ENCODE results near the gene SHC4. TPM values are rescaled to one million over a fixed set of nuclear protein-coding genes. Genes with fewer than 3 reads are reported as not detected.

The SHC4 gene
- total and polyA plus RNA-seq, 9 of the 15 experiments (the other 6 are each of a cell fraction or from before 2014, with no cell fraction given), result 0.43 to 1.2 (median 0.67) TPM

GRCh38 chr15:48777645-48778330 lies 185.9 kb downstream of the SHC4 start:
- intact Hi-C loops (cut with micrococcal nuclease) (no loop called here), in situ Hi-C loops (cut with MboI) (no loop called here)
- Histone ChIP-seq H3K9me3 (replicated peaks; ENCODE audit: control insufficient read depth, insufficient read depth, low read depth, low read length) (no peaks in the 10 kb centered on the region), H3K27me3 (ENCODE audit: control insufficient read depth in 2 of 2, insufficient read depth in 2 of 2, low read length in 2 of 2) (no peaks in the 10 kb centered on the region), H3K4me2 (ENCODE audit: insufficient read depth, low read length) (no peak overlapping the region), H3K27ac (ENCODE audit: extremely low read depth, low read depth, low read length) (no peak overlapping the region), H3K9ac (ENCODE audit: insufficient read depth in 1 of 2, low read depth in 2 of 2, low read length in 2 of 2) (no peak overlapping the region), H4K20me1 (replicated peaks; ENCODE audit: control insufficient read depth, insufficient read depth, low read length) (no peaks in the 10 kb centered on the region), H3K9me1 (ENCODE audit: control insufficient read depth, insufficient read depth, low read length) (no peaks in the 10 kb centered on the region), H2AFZ (ENCODE audit: low read depth, low read length) (no peak overlapping the region), H3K4me3 (no peak overlapping the region), H3K79me2 (ENCODE audit: control insufficient read depth, insufficient read depth, low read length) (no peaks in the 10 kb centered on the region), H3K4me1 (replicated peaks in 1 of 2; ENCODE audit: control insufficient read depth in 2 of 2, insufficient read depth in 2 of 2, low read length in 2 of 2) (no peaks in the 10 kb centered on the region), H3K36me3 (ENCODE audit: control insufficient read depth, insufficient read depth, low read length) (peaks cover 58% of the 10 kb centered on the region)
- CTCF ChIA-PET (ENCODE audit: low intra/inter-chr PET ratio), result no interaction called here
- no peak for TF ChIP-seq STAT5A (IDR thresholded peaks at IDR 0.05; ENCODE audit: borderline replicate concordance, low read length)
- TF ChIP-seq ARHGAP35 (IDR thresholded peaks at IDR 0.05; ENCODE audit: partially characterized antibody), result no peak
- no peak for TF ChIP-seq TAF7 (tag; IDR thresholded peaks at IDR 0.05)
- TF ChIP-seq ESRRA (IDR thresholded peaks at IDR 0.05; ENCODE audit: borderline replicate concordance, low read depth), result no peak
- TF ChIP-seq BACH1 (tag; IDR thresholded peaks at IDR 0.05), result no peak
- TF ChIP-seq, protein P1, sequence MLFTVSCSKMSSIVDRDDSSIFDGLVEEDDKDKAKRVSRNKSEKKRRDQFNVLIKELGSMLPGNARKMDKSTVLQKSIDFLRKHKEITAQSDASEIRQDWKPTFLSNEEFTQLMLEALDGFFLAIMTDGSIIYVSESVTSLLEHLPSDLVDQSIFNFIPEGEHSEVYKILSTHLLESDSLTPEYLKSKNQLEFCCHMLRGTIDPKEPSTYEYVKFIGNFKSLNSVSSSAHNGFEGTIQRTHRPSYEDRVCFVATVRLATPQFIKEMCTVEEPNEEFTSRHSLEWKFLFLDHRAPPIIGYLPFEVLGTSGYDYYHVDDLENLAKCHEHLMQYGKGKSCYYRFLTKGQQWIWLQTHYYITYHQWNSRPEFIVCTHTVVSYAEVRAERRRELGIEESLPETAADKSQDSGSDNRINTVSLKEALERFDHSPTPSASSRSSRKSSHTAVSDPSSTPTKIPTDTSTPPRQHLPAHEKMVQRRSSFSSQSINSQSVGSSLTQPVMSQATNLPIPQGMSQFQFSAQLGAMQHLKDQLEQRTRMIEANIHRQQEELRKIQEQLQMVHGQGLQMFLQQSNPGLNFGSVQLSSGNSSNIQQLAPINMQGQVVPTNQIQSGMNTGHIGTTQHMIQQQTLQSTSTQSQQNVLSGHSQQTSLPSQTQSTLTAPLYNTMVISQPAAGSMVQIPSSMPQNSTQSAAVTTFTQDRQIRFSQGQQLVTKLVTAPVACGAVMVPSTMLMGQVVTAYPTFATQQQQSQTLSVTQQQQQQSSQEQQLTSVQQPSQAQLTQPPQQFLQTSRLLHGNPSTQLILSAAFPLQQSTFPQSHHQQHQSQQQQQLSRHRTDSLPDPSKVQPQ (CRISPR knock-in tag; IDR thresholded peaks at IDR 0.05; ENCODE audit: borderline replicate concordance), result no peak
- TF ChIP-seq TCF3 (CRISPR knock-in tag; IDR thresholded peaks at IDR 0.05), result no peak
- no peak for TF ChIP-seq MITF (IDR thresholded peaks at IDR 0.05)
- no peak for TF ChIP-seq NONO (IDR thresholded peaks at IDR 0.05; ENCODE audit: low read depth in 2 of 2, low read length in 1 of 2)
- no peak for TF ChIP-seq SP1 (CRISPR knock-in tag; IDR thresholded peaks at IDR 0.05)
- TF ChIP-seq SRF (CRISPR knock-in tag; IDR thresholded peaks at IDR 0.05), result no peak
- no peak for TF ChIP-seq HSF4 (CRISPR knock-in tag; IDR thresholded peaks at IDR 0.05; ENCODE audit: borderline replicate concordance)
- TF ChIP-seq EP300 (IDR thresholded peaks at IDR 0.05; ENCODE audit: low read length), result no peak
- TF ChIP-seq CHD4 (IDR thresholded peaks at IDR 0.05; ENCODE audit: insufficient read depth, insufficient replicate concordance, low read depth, low read length, poor library complexity, severe bottlenecking), result no peak
- TF ChIP-seq KDM2B (CRISPR knock-in tag; IDR thresholded peaks at IDR 0.05), result no peak
- TF ChIP-seq RBM17 (IDR thresholded peaks at IDR 0.05; ENCODE audit: borderline replicate concordance, low read depth, low read length), result no peak
- BruUV-seq (replicated peaks), result no TSS peak
- FAIRE-seq (no peak), ATAC-seq (no peak), DNase-seq (ENCODE audit: extremely low read depth in 1 of 4, low spot score in 3 of 4) (no peak)
- POLR2A ChIA-PET, result no interaction called here
- 94% methylated on average over 1 of the region's 1 CpG for WGBS (ENCODE audit: insufficient coverage, low coverage, missing lambda C conversion rate)

All from K562 (cell line).